H9 (cell line): ENCODE data around the gene LZTFL1. TPM values are rescaled to one million over a fixed set of nuclear protein-coding genes. Genes with fewer than 3 reads are reported as not detected.

Source experiments
- DNase-seq: peaks from one replicate; pipeline ENCODE4 v3.0.0-alpha.2; 2017
- H2AFZ ChIP-seq: one replicate; pipeline ENCODE4 v1.6.1; 2013; ENCODE audit warnings: mild to moderate bottlenecking, low read length, control low read depth, moderate library complexity
- H2AK5ac ChIP-seq: 2 replicates; pipeline ENCODE4 v1.6.1; 2013; ENCODE audit warnings: low read length, control low read depth, mixed read lengths; ENCODE audit not compliant: insufficient read length
- H2BK120ac ChIP-seq: one replicate; pipeline ENCODE4 v1.6.1; 2013; ENCODE audit warnings: low read depth, mild to moderate bottlenecking, low read length, control low read depth, inconsistent platforms; ENCODE audit not compliant: poor library complexity, severe bottlenecking
- H2BK12ac ChIP-seq: 2 replicates; pipeline ENCODE4 v1.6.1; 2013; ENCODE audit warnings: low read length, control low read depth, mixed read lengths, low read depth; ENCODE audit not compliant: insufficient read length
- H2BK15ac ChIP-seq: 2 replicates; pipeline ENCODE4 v1.6.1; 2013; ENCODE audit warnings: low read depth, low read length, control low read depth
- H2BK20ac ChIP-seq: one replicate; pipeline ENCODE4 v1.6.1; 2013; ENCODE audit warnings: low read depth, mild to moderate bottlenecking, low read length, control low read depth, inconsistent platforms; ENCODE audit not compliant: poor library complexity, severe bottlenecking
- H2BK5ac ChIP-seq: 2 replicates; pipeline ENCODE4 v1.6.1; 2013; ENCODE audit warnings: low read length, control low read depth, mixed read lengths; ENCODE audit not compliant: insufficient read length
- H3K14ac ChIP-seq: 2 replicates; pipeline ENCODE4 v1.6.1; 2013; ENCODE audit warnings: low read length, control low read depth; ENCODE audit not compliant: insufficient read depth
- H3K18ac ChIP-seq: 2 replicates; pipeline ENCODE4 v1.6.1; 2013; ENCODE audit warnings: low read depth, mild to moderate bottlenecking, mixed read lengths, low read length, control low read depth; ENCODE audit not compliant: insufficient read length
- H3K23ac ChIP-seq: 2 replicates; pipeline ENCODE4 v1.6.1; 2013; ENCODE audit warnings: low read length, control low read depth, mixed read lengths, low read depth; ENCODE audit not compliant: insufficient read length
- H3K23me2 ChIP-seq: 2 replicates; pipeline ENCODE4 v1.6.1; 2013; ENCODE audit warnings: low read depth, mild to moderate bottlenecking, mixed read lengths, low read length, control low read depth; ENCODE audit not compliant: insufficient read length, poor library complexity, severe bottlenecking
- H3K27ac ChIP-seq: 2 replicates; pipeline ENCODE4 v1.5.1; 2013; ENCODE audit warnings: low read length, control low read depth, mixed read lengths, low read depth; ENCODE audit not compliant: insufficient read length
- H3K27me3 ChIP-seq: 2 replicates; pipeline ENCODE4 v1.6.1; 2013; ENCODE audit warnings: low read length, control low read depth, inconsistent platforms; ENCODE audit not compliant: insufficient read depth
- H3K4ac ChIP-seq: 2 replicates; pipeline ENCODE4 v1.6.1; 2013; ENCODE audit warnings: low read depth, mild to moderate bottlenecking, control low read depth, inconsistent platforms, low read length, moderate library complexity
- H3K4me1 ChIP-seq: 2 replicates; pipeline ENCODE4 v1.6.1; 2013; ENCODE audit warnings: low read length, control low read depth, inconsistent platforms; ENCODE audit not compliant: insufficient read depth
- H3K4me2 ChIP-seq: 2 replicates; pipeline ENCODE4 v1.6.1; 2013; ENCODE audit warnings: low read length, control low read depth, mixed read lengths; ENCODE audit not compliant: insufficient read length, insufficient read depth
- H3K56ac ChIP-seq: 2 replicates; pipeline ENCODE4 v1.6.1; 2013; ENCODE audit warnings: low read depth, mild to moderate bottlenecking, mixed read lengths, low read length, control low read depth; ENCODE audit not compliant: insufficient read length
- H3K79me1 ChIP-seq: 2 replicates; pipeline ENCODE4 v1.6.1; 2013; ENCODE audit warnings: low read depth, mild to moderate bottlenecking, moderate library complexity, low read length, control low read depth, inconsistent platforms; ENCODE audit not compliant: insufficient read depth, poor library complexity, severe bottlenecking
- H3K79me2 ChIP-seq: 2 replicates; pipeline ENCODE4 v1.6.1; 2013; ENCODE audit warnings: low read length, control low read depth, inconsistent platforms; ENCODE audit not compliant: insufficient read depth
- H3K9ac ChIP-seq: 2 replicates; pipeline ENCODE4 v1.6.1; 2013; ENCODE audit warnings: low read length, control low read depth, mixed read lengths; ENCODE audit not compliant: insufficient read length; ENCODE audit errors: extremely low read depth
- H3K9me3 ChIP-seq: one replicate; pipeline ENCODE4 v1.6.1; 2013; ENCODE audit warnings: low read depth, low read length, inconsistent platforms; ENCODE audit not compliant: control insufficient read depth
- H3T11ph ChIP-seq: one replicate; pipeline ENCODE4 v1.6.1; 2013; ENCODE audit warnings: mild to moderate bottlenecking, low read length, control low read depth, inconsistent platforms
- H4K20me1 ChIP-seq: one replicate; pipeline ENCODE4 v1.6.1; 2013; ENCODE audit not compliant: control insufficient read depth, insufficient read length, insufficient read depth
- H4K5ac ChIP-seq: 2 replicates; pipeline ENCODE4 v1.6.1; 2013; ENCODE audit warnings: low read depth, mild to moderate bottlenecking, mixed read lengths, low read length, control low read depth; ENCODE audit not compliant: insufficient read length
- H4K8ac ChIP-seq: replicated peaks from 2 replicates; pipeline ENCODE4 v1.6.1; 2013; ENCODE audit warnings: low read length, control low read depth, mixed read lengths, low read depth; ENCODE audit not compliant: insufficient read length
- H4K91ac ChIP-seq: 2 replicates; pipeline ENCODE4 v1.6.1; 2013; ENCODE audit warnings: low read depth, mild to moderate bottlenecking, moderate library complexity, mixed read lengths, low read length, control low read depth; ENCODE audit not compliant: insufficient read length
- H3K27ac Mint-ChIP-seq, 3 experiments: 2 replicates in 2 of 3; 3 replicates in 1 of 3; pipeline ENCODE4 v1.8.0; 2020 to 2021; ENCODE audit warnings: mixed read lengths in 3 of 3, mild to moderate bottlenecking in 1 of 3, moderate library complexity in 1 of 3
- H3K27me3 Mint-ChIP-seq: 2 replicates; pipeline ENCODE4 v1.8.0; 2021; ENCODE audit warnings: low read depth, mild to moderate bottlenecking, moderate library complexity, mixed read lengths
- H3K36me3 Mint-ChIP-seq, 3 experiments: 2 replicates in 2 of 3; 3 replicates in 1 of 3; pipeline ENCODE4 v1.8.0; 2020 to 2021; ENCODE audit warnings: low read depth in 3 of 3, mixed read lengths in 3 of 3; ENCODE audit not compliant: insufficient read depth in 1 of 3
- H3K4me1 Mint-ChIP-seq, 2 experiments: 2 replicates each; pipeline ENCODE4 v1.8.0; 2020; ENCODE audit warnings: mixed read lengths in 2 of 2
- H3K4me3 Mint-ChIP-seq, 2 experiments: 2 replicates in 1 of 2; 3 replicates in 1 of 2; pipeline ENCODE4 v1.8.0; 2020 to 2021; ENCODE audit warnings: mild to moderate bottlenecking in 2 of 2, mixed read lengths in 2 of 2, moderate library complexity in 1 of 2
- H3K9me3 Mint-ChIP-seq, 2 experiments: 2 replicates in 1 of 2; 3 replicates in 1 of 2; pipeline ENCODE4 v1.8.0; 2020; ENCODE audit warnings: mild to moderate bottlenecking in 2 of 2, mixed read lengths in 2 of 2, moderate library complexity in 1 of 2
- WGBS: extraction: QIAGEN DNeasy Blood & Tissue Kit; methylation state at CpG from one replicate; pipeline ENCODE4 v1.1.7; 2013; ENCODE audit warnings: missing lambda C conversion rate, low lambda C conversion rate, mixed read lengths; ENCODE audit not compliant: insufficient read length; ENCODE audit errors: extremely low coverage; 5-methylcytosine and 5-hydroxymethylcytosine counted together
- total RNA-seq: library from RNA; stranded (reverse); gene quantifications from 2 replicates; pipeline ENCODE4 v1.2.1, GENCODE V29; 2021
- TF ChIP-seq, protein P1 (sequence below): fragments of 200-600 bp; sonication (generic); conservative IDR thresholded peaks from 3 replicates; pipeline ENCODE4 v1.8.0; 2021; ENCODE audit warnings: antibody characterized with exemption, mild to moderate bottlenecking

Gene LZTFL1
- total RNA-seq, 1 experiment from 2014 or later: 12.2 TPM

DNA sequence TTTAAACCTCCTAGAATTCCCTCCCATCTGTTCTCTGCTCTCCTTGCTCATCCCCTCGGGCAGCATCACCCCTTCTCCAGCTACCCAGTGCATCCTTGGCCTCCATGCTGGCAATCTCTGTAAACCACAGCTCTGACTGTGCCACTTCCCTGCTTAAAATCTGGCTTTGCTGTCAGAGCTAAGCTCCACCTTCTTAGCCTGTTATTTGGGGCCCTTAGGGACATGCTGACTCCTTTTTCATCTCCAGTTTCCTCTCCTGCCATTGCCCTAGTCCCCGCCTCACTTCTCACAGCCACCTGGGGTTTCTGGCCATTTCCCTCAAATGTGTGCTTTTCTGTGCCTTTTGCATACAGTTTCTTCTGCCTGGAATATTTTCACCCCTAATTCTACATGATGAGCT is 51.3 kb downstream of the LZTFL1 start:
- TF ChIP-seq, protein P1, sequence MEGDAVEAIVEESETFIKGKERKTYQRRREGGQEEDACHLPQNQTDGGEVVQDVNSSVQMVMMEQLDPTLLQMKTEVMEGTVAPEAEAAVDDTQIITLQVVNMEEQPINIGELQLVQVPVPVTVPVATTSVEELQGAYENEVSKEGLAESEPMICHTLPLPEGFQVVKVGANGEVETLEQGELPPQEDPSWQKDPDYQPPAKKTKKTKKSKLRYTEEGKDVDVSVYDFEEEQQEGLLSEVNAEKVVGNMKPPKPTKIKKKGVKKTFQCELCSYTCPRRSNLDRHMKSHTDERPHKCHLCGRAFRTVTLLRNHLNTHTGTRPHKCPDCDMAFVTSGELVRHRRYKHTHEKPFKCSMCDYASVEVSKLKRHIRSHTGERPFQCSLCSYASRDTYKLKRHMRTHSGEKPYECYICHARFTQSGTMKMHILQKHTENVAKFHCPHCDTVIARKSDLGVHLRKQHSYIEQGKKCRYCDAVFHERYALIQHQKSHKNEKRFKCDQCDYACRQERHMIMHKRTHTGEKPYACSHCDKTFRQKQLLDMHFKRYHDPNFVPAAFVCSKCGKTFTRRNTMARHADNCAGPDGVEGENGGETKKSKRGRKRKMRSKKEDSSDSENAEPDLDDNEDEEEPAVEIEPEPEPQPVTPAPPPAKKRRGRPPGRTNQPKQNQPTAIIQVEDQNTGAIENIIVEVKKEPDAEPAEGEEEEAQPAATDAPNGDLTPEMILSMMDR: no peak
- Mint-ChIP-seq H3K4me1 (peaks cover 9 to 10% of the 10 kb centered on the region in 2 experiments), H3K27me3 (peaks cover 65% of the 10 kb centered on the region), H3K27ac (no peak overlapping the region), H3K36me3 (peaks cover 0 to 17% (median 2%) of the 10 kb centered on the region in 3 experiments; a peak in 4 of 7 replicates), H3K9me3 (peaks cover 11 to 22% of the 10 kb centered on the region in 2 experiments), H3K4me3 (no peak overlapping the region)
- Histone ChIP-seq H3K9me3 (no peaks in the 10 kb centered on the region), H3K79me1 (no peaks in the 10 kb centered on the region), H3K18ac (no peak overlapping the region), H2BK12ac (no peak overlapping the region), H3K23me2 (no peaks in the 10 kb centered on the region), H4K91ac (no peak overlapping the region), H2BK120ac (no peak overlapping the region), H4K8ac (no peak overlapping the region), H2AFZ (no peak overlapping the region), H2BK15ac (no peak overlapping the region), H3K27me3 (peaks cover 12% of the 10 kb centered on the region; the same call in 1 of the 2 replicates), H3K27ac (no peak overlapping the region), H3K4ac (no peak overlapping the region), H3K79me2 (no peaks in the 10 kb centered on the region), H3K14ac (no peak overlapping the region), H3K9ac (no peak overlapping the region), H2BK20ac (no peak overlapping the region), H4K20me1 (no peaks in the 10 kb centered on the region), H4K5ac (no peak overlapping the region), H2BK5ac (no peak overlapping the region), H3K23ac (no peak overlapping the region), H3K4me1 (no peaks in the 10 kb centered on the region), H3K56ac (no peak overlapping the region), H3T11ph (no peak overlapping the region), H3K4me2 (no peak overlapping the region), H2AK5ac (no peak overlapping the region)
- DNase-seq: no peak
- no CpG with 5 or more reads among the region's 2 CpGs for WGBS
